Measurements from ENCODE around the gene RAB10. TPM values are rescaled to one million over a fixed set of nuclear protein-coding genes. Genes with fewer than 3 reads are reported as not detected.
"Not testable (repeated sequence)": the region's sequence is repeated elsewhere in the genome, so short reads cannot be mapped to it uniquely, and the experiment has no call there.

The RAB10 gene
- total and polyA plus RNA-seq, 4 experiments from 2014 or later = 67.8 to 108 (median 91.8) TPM

- Histone ChIP-seq H3K36me3 (ENCODE audit: insufficient read depth, low read length) (no peaks in the 10 kb centered on the region), H3K27ac (ENCODE audit: low read depth, low read length) (no peak overlapping the region), H3K4me1 (ENCODE audit: insufficient read depth, low read length) (peaks cover 14% of the 10 kb centered on the region), H3K27me3 (ENCODE audit: insufficient read depth, low read length) (no peaks in the 10 kb centered on the region), H3K9me3 (ENCODE audit: control insufficient read depth in 1 of 2, low read length in 2 of 2) (no peaks in the 10 kb centered on the region), H3K4me3 (ENCODE audit: low read length in 2 of 2) (no peak overlapping the region)
- Mint-ChIP-seq H3K4me1 (peaks cover 33 to 50% (median 40%) of the 10 kb centered on the region in 4 donors), H3K9me3 (peaks cover 0 to 10% (median 7%) of the 10 kb centered on the region in 8 donors), H3K36me3 (peaks cover 18 to 26% of the 10 kb centered on the region in 2 donors), H3K27me3 (no peaks in the 10 kb centered on the region), H3K27ac (peak overlapping the region in 1 of 7 donors; percentile 38), H3K4me3 (peak overlapping the region in 1 of 8 donors; percentile 26)
- no peak for DNase-seq
- POLR2A ChIA-PET (ENCODE audit: partially characterized antibody) = no interaction called here
- intact Hi-C loops (cut with micrococcal nuclease) = no loop called here
- CTCF ChIA-PET (ENCODE audit: partially characterized antibody) = interaction anchor here (1.2 to 5.8 kb wide), 2 partner anchors 11 to 40 kb away, joined by 3 to 25 read pairs; no protein-coding TSS in a partner anchor
Observed at GRCh38 chr2:26076001-26076587, 42.2 kb downstream of the RAB10 start.

GRCh38 chr2:26077291-26077690, 43.4 kb downstream of the RAB10 start:
- Histone ChIP-seq H3K27ac (ENCODE audit: low read depth, low read length) (no peak overlapping the region), H3K36me3 (ENCODE audit: insufficient read depth, low read length) (no peaks in the 10 kb centered on the region), H3K27me3 (ENCODE audit: insufficient read depth, low read length) (no peaks in the 10 kb centered on the region), H3K9me3 (ENCODE audit: control insufficient read depth in 1 of 2, low read length in 2 of 2) (no peaks in the 10 kb centered on the region), H3K4me1 (ENCODE audit: insufficient read depth, low read length) (peaks cover 14% of the 10 kb centered on the region), H3K4me3 (ENCODE audit: low read length in 2 of 2) (no peak overlapping the region)
- H3K27ac Mint-ChIP-seq = no peak overlapping the region
- peaks cover 32 to 50% (median 41%) of the 10 kb centered on the region in 4 donors for H3K4me1 Mint-ChIP-seq
- H3K4me3 Mint-ChIP-seq = no peak overlapping the region
- POLR2A ChIA-PET (ENCODE audit: partially characterized antibody) = no interaction called here
- H3K27me3 Mint-ChIP-seq = no peaks in the 10 kb centered on the region
- intact Hi-C loops (cut with micrococcal nuclease) = no loop called here
- H3K36me3 Mint-ChIP-seq = peaks cover 21 to 33% of the 10 kb centered on the region in 2 donors
- CTCF ChIA-PET (ENCODE audit: partially characterized antibody) = interaction anchor here (1.2 to 5.8 kb wide), 2 partner anchors 9 to 41 kb away, joined by 3 to 25 read pairs; no protein-coding TSS in a partner anchor
- H3K9me3 Mint-ChIP-seq = peaks cover 0 to 14% (median 10%) of the 10 kb centered on the region in 8 donors
- DNase-seq = no peak

- Histone ChIP-seq H3K27me3 (ENCODE audit: insufficient read depth, low read length) (no peaks in the 10 kb centered on the region), H3K36me3 (ENCODE audit: insufficient read depth, low read length) (no peaks in the 10 kb centered on the region), H3K9me3 (ENCODE audit: control insufficient read depth in 1 of 2, low read length in 2 of 2) (no peaks in the 10 kb centered on the region), H3K27ac (ENCODE audit: low read depth, low read length) (no peak overlapping the region), H3K4me1 (ENCODE audit: insufficient read depth, low read length) (peaks cover 2% of the 10 kb centered on the region), H3K4me3 (ENCODE audit: low read length in 2 of 2) (no peak overlapping the region)
- no peak for DNase-seq
- Mint-ChIP-seq H3K27me3 (no peaks in the 10 kb centered on the region), H3K4me1 (peaks cover 22 to 35% (median 30%) of the 10 kb centered on the region in 4 donors), H3K4me3 (no peak overlapping the region), H3K27ac (no peak overlapping the region), H3K9me3 (peaks cover 0 to 14% (median 12%) of the 10 kb centered on the region in 8 donors), H3K36me3 (peaks cover 22 to 35% of the 10 kb centered on the region in 2 donors)
- intact Hi-C loops (cut with micrococcal nuclease) = no loop called here
- CTCF ChIA-PET (ENCODE audit: partially characterized antibody) = interaction anchor here (5.8 kb wide), 1 partner anchor 8 kb away, joined by 25 read pairs; no protein-coding TSS in a partner anchor
- POLR2A ChIA-PET (ENCODE audit: partially characterized antibody) = interaction anchor here (0.9 to 1.4 kb wide), 3 partner anchors 9 to 41 kb away, joined by 3 read pairs; no protein-coding TSS in a partner anchor
Observed at GRCh38 chr2:26078939-26079338, 45.1 kb downstream of the RAB10 start.

GRCh38 chr2:26080356-26080755, 46.5 kb downstream of the RAB10 start:
- ChIA-PET POLR2A (ENCODE audit: partially characterized antibody) (no interaction called here), CTCF (ENCODE audit: partially characterized antibody) (no interaction called here)
- intact Hi-C loops (cut with micrococcal nuclease) = no loop called here

GRCh38 chr2:26080925-26081324, 47.0 kb downstream of the RAB10 start:
- POLR2A ChIA-PET (ENCODE audit: partially characterized antibody) = not testable (repeated sequence)

More at GRCh38 chr2:26080356-26080755, 46.5 kb downstream of the RAB10 start:
- Histone ChIP-seq H3K9me3 (ENCODE audit: control insufficient read depth in 1 of 2, low read length in 2 of 2) (no peaks in the 10 kb centered on the region), H3K27ac (ENCODE audit: low read depth, low read length) (no peak overlapping the region), H3K36me3 (ENCODE audit: insufficient read depth, low read length) (no peaks in the 10 kb centered on the region), H3K4me3 (ENCODE audit: low read length in 2 of 2) (no peak overlapping the region), H3K27me3 (ENCODE audit: insufficient read depth, low read length) (no peaks in the 10 kb centered on the region), H3K4me1 (ENCODE audit: insufficient read depth, low read length) (no peaks in the 10 kb centered on the region)
- peak overlapping the region in 2 of 7 donors; percentile 41 to 46 for H3K27ac Mint-ChIP-seq
- H3K4me3 Mint-ChIP-seq = no peak overlapping the region
- H3K36me3 Mint-ChIP-seq = peaks cover 26 to 39% of the 10 kb centered on the region in 2 donors
- DNase-seq = no peak
- H3K27me3 Mint-ChIP-seq = no peaks in the 10 kb centered on the region
- H3K4me1 Mint-ChIP-seq = peaks cover 22 to 31% (median 28%) of the 10 kb centered on the region in 4 donors
- H3K9me3 Mint-ChIP-seq = peaks cover 0 to 16% (median 12%) of the 10 kb centered on the region in 8 donors

GRCh38 chr2:26081556-26081955, 47.7 kb downstream of the RAB10 start:
- ChIA-PET CTCF (ENCODE audit: partially characterized antibody) (no interaction called here), POLR2A (ENCODE audit: partially characterized antibody) (no interaction called here)
- Mint-ChIP-seq H3K4me3 (no peak overlapping the region), H3K9me3 (peaks cover 0 to 16% (median 12%) of the 10 kb centered on the region in 8 donors), H3K27ac (peak overlapping the region in 1 of 7 donors; percentile 9), H3K36me3 (peaks cover 28 to 41% of the 10 kb centered on the region in 2 donors), H3K4me1 (peaks cover 20 to 29% (median 26%) of the 10 kb centered on the region in 4 donors), H3K27me3 (no peaks in the 10 kb centered on the region)
- DNase-seq = no peak
- H3K27me3 ChIP-seq (ENCODE audit: insufficient read depth, low read length) = no peaks in the 10 kb centered on the region
- peaks cover 2% of the 10 kb centered on the region for H3K4me1 ChIP-seq (ENCODE audit: insufficient read depth, low read length)
- no peaks in the 10 kb centered on the region for H3K9me3 ChIP-seq (ENCODE audit: control insufficient read depth in 1 of 2, low read length in 2 of 2)
- H3K36me3 ChIP-seq (ENCODE audit: insufficient read depth, low read length) = no peaks in the 10 kb centered on the region
- H3K27ac ChIP-seq (ENCODE audit: low read depth, low read length) = no peak overlapping the region
- H3K4me3 ChIP-seq (ENCODE audit: low read length in 2 of 2) = no peak overlapping the region
- intact Hi-C loops (cut with micrococcal nuclease) = no loop called here

More at GRCh38 chr2:26080925-26081324, 47.0 kb downstream of the RAB10 start:
- H3K4me3 ChIP-seq (ENCODE audit: low read length in 2 of 2); H3K27ac ChIP-seq (ENCODE audit: low read depth, low read length); DNase-seq; H3K4me1 ChIP-seq (ENCODE audit: insufficient read depth, low read length); H3K27me3 ChIP-seq (ENCODE audit: insufficient read depth, low read length); CTCF ChIA-PET (ENCODE audit: partially characterized antibody); H3K9me3 ChIP-seq (ENCODE audit: control insufficient read depth in 1 of 2, low read length in 2 of 2); H3K36me3 ChIP-seq (ENCODE audit: insufficient read depth, low read length); H3K27me3 Mint-ChIP-seq; intact Hi-C loops (cut with micrococcal nuclease); H3K4me3 Mint-ChIP-seq: not testable (repeated sequence)
- Mint-ChIP-seq H3K4me1 (peaks cover 19 to 29% (median 25%) of the 10 kb centered on the region in 4 donors), H3K27ac (peak overlapping the region in 1 of 7 donors; percentile 9), H3K9me3 (peaks cover 0 to 16% (median 12%) of the 10 kb centered on the region in 8 donors), H3K36me3 (peaks cover 26 to 41% of the 10 kb centered on the region in 2 donors)

- peaks cover 26 to 59% (median 35%) of the 10 kb centered on the region in 4 donors for H3K4me1 Mint-ChIP-seq
- no peaks in the 10 kb centered on the region for H3K27me3 Mint-ChIP-seq
- DNase-seq = peak in 4 of 5 donors; percentile 4 to 51 (median 8)
- H3K4me1 ChIP-seq (ENCODE audit: insufficient read depth, low read length) = peaks cover 7% of the 10 kb centered on the region
- intact Hi-C loops (cut with micrococcal nuclease) = no loop called here
- H3K36me3 ChIP-seq (ENCODE audit: insufficient read depth, low read length) = no peaks in the 10 kb centered on the region
- H3K27me3 ChIP-seq (ENCODE audit: insufficient read depth, low read length) = no peaks in the 10 kb centered on the region
- no peaks in the 10 kb centered on the region for H3K9me3 ChIP-seq (ENCODE audit: control insufficient read depth in 1 of 2, low read length in 2 of 2)
- H3K27ac Mint-ChIP-seq = peak overlapping the region; percentile 5 to 89 (median 72)
- H3K9me3 Mint-ChIP-seq = peaks cover 0 to 9% (median 3%) of the 10 kb centered on the region in 8 donors
- CTCF ChIA-PET (ENCODE audit: partially characterized antibody) = interaction anchor here (0.7 to 4.1 kb wide), 6 partner anchors 9 to 250 kb away, joined by 3 to 25 read pairs (median 7); no protein-coding TSS in a partner anchor
- H3K36me3 Mint-ChIP-seq = peaks cover 14% of the 10 kb centered on the region in 2 donors
- H3K4me3 Mint-ChIP-seq = peak overlapping the region in 4 of 8 donors; percentile 13 to 59 (median 32)
- H3K4me3 ChIP-seq (ENCODE audit: low read length in 2 of 2) = no peak overlapping the region
- no peak overlapping the region for H3K27ac ChIP-seq (ENCODE audit: low read depth, low read length)
- POLR2A ChIA-PET (ENCODE audit: partially characterized antibody) = interaction anchor here (0.6 to 1.0 kb wide), 2 partner anchors 16 to 52 kb away, joined by 3 to 4 read pairs; partner anchors contain the start of gene RAB10
Observed at GRCh38 chr2:26086155-26086637, 52.3 kb downstream of the RAB10 start.
